Upper lobe of right lung (tissue), 1 donor: ENCODE measurements around the gene TMBIM6. TPM values are rescaled to one million over a fixed set of nuclear protein-coding genes. Genes with fewer than 3 reads are reported as not detected.
A peak's percentile ranks its signal among the peaks of the same experiment; 100 is the strongest.

Experiments used
- ATAC-seq: fragments of 200-7000 bp; cut with Tn5 transposase; one replicate; pipeline ENCODE4 v1.9.1; 2020; ENCODE audit warnings: mild to moderate bottlenecking, moderate library complexity
- DNase-seq: peaks from one replicate; pipeline ENCODE4 v3.0.0-alpha.2; 2020
- H3K27ac ChIP-seq: fragments of 200-600 bp; one replicate; pipeline ENCODE4 v1.8.0; 2022
- H3K27me3 ChIP-seq: fragments of 200-600 bp; one replicate; pipeline ENCODE4 v1.8.0; 2022; ENCODE audit warnings: mild to moderate bottlenecking
- H3K36me3 ChIP-seq: fragments of 200-600 bp; one replicate; pipeline ENCODE4 v1.8.0; 2022
- H3K4me1 ChIP-seq: fragments of 200-600 bp; one replicate; pipeline ENCODE4 v1.8.0; 2022
- H3K4me3 ChIP-seq: fragments of 200-600 bp; one replicate; pipeline ENCODE4 v1.8.0; 2022; ENCODE audit warnings: mild to moderate bottlenecking
- H3K9me3 ChIP-seq: fragments of 200-600 bp; one replicate; pipeline ENCODE4 v1.8.0; 2022
- intact Hi-C: fragments of 100-400 bp; cut with DNase I; formaldehyde crosslinking; loops from one replicate; pipeline ENCODE4 v1.11.0; 2022
- total RNA-seq: library from RNA; stranded (reverse); fragmentation: NEBNext Ultra II Directional; extraction: Animal tissue kit (Norgen Biotek cat#: 25700); gene quantifications from one replicate; pipeline ENCODE4 v1.2.1, GENCODE V29; 2021
- TF ChIP-seq, protein P1 (sequence below): fragments of 200-600 bp; IDR thresholded peaks from one replicate; pipeline ENCODE4 v1.8.0; 2022; ENCODE audit warnings: antibody characterized with exemption
- donor health status: DM: no; HTN: yes; CAD: no; lungs with severe emphysema.

Gene TMBIM6
- total RNA-seq, 1 donor from 2014 or later, result 654 TPM

- DNase-seq, result peak; percentile 71
- intact Hi-C loops, result no loop called here
- Histone ChIP-seq H3K27me3 (no peaks in the 10 kb centered on the region), H3K4me1 (peaks cover 54% of the 10 kb centered on the region), H3K27ac (peak overlapping the region; percentile 63), H3K4me3 (peak overlapping the region; percentile 9), H3K36me3 (no peaks in the 10 kb centered on the region), H3K9me3 (no peaks in the 10 kb centered on the region)
- peak; percentile 79 for ATAC-seq
- TF ChIP-seq, protein P1, sequence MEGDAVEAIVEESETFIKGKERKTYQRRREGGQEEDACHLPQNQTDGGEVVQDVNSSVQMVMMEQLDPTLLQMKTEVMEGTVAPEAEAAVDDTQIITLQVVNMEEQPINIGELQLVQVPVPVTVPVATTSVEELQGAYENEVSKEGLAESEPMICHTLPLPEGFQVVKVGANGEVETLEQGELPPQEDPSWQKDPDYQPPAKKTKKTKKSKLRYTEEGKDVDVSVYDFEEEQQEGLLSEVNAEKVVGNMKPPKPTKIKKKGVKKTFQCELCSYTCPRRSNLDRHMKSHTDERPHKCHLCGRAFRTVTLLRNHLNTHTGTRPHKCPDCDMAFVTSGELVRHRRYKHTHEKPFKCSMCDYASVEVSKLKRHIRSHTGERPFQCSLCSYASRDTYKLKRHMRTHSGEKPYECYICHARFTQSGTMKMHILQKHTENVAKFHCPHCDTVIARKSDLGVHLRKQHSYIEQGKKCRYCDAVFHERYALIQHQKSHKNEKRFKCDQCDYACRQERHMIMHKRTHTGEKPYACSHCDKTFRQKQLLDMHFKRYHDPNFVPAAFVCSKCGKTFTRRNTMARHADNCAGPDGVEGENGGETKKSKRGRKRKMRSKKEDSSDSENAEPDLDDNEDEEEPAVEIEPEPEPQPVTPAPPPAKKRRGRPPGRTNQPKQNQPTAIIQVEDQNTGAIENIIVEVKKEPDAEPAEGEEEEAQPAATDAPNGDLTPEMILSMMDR, result no peak
Observed at GRCh38 chr12:49698619-49699545, 42.5 kb upstream of the TMBIM6 start.

DNA sequence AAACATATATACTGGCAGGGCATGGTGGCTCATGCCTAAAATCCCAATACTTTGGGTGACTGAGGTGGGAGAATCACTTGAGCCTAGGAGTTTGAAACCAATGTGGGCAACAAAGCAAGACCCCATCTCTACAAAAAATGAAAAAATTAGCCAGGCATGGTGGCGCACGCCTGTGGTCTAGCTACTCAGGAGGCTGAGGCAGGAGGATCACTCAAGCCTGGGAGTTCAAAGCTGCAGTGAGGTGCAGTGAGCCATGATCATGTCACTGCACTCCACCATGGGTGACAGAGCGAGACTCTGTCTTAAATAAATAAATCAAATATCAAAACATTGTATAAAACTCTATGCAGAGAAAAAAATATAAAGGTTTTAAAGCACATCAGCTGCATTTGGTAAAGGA is 39.3 kb upstream of the TMBIM6 start:
- DNase-seq (no peak), ATAC-seq (no peak)
- no peaks in the 10 kb centered on the region for H3K9me3 ChIP-seq
- H3K36me3 ChIP-seq, result no peaks in the 10 kb centered on the region
- no peak overlapping the region for H3K4me3 ChIP-seq
- intact Hi-C loops, result no loop called here
- peaks cover 72% of the 10 kb centered on the region for H3K4me1 ChIP-seq
- peak overlapping the region; percentile 49 for H3K27ac ChIP-seq
- TF ChIP-seq, protein P1, result no peak
- no peaks in the 10 kb centered on the region for H3K27me3 ChIP-seq

- intact Hi-C loops, result no loop called here
- peaks cover 67% of the 10 kb centered on the region for H3K4me1 ChIP-seq
- no peaks in the 10 kb centered on the region for H3K36me3 ChIP-seq
- ATAC-seq, result no peak
- H3K4me3 ChIP-seq, result no peak overlapping the region
- H3K27ac ChIP-seq, result peak overlapping the region; percentile 49
- no peaks in the 10 kb centered on the region for H3K27me3 ChIP-seq
- H3K9me3 ChIP-seq, result no peaks in the 10 kb centered on the region
- no peak for DNase-seq
- TF ChIP-seq, protein P1, result no peak
Observed at GRCh38 chr12:49702676-49703215, 38.6 kb upstream of the TMBIM6 start.

DNA sequence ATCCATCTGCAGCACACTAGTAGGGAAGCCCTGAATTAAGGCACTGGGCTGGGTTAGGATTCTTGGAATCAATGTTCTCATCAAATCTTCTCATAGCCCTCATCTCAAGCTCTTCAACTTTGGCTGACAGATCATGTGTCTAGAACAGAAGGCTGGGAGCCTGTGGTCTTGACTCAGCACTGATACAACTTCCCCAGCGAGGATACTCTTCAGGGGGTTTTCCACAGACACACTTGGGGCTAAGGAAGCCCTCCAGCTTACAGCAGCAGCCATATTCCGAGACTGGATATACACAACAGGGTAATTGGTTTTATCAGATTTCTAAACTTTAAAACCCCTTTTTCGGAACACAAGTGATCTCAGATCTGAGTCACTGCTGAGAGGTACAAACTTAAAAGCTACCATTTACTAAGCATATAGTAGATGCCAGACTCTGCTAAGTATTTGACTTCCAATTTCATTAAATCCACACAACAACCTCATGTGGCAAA is 37.7 kb upstream of the TMBIM6 start:
- DNase-seq, result no peak
- Histone ChIP-seq H3K4me3 (no peak overlapping the region), H3K9me3 (no peaks in the 10 kb centered on the region), H3K4me1 (peaks cover 59% of the 10 kb centered on the region), H3K27me3 (no peaks in the 10 kb centered on the region), H3K27ac (peak overlapping the region; percentile 49), H3K36me3 (no peaks in the 10 kb centered on the region)
- intact Hi-C loops, result no loop called here
- no peak for ATAC-seq
- TF ChIP-seq, protein P1, result no peak

DNA sequence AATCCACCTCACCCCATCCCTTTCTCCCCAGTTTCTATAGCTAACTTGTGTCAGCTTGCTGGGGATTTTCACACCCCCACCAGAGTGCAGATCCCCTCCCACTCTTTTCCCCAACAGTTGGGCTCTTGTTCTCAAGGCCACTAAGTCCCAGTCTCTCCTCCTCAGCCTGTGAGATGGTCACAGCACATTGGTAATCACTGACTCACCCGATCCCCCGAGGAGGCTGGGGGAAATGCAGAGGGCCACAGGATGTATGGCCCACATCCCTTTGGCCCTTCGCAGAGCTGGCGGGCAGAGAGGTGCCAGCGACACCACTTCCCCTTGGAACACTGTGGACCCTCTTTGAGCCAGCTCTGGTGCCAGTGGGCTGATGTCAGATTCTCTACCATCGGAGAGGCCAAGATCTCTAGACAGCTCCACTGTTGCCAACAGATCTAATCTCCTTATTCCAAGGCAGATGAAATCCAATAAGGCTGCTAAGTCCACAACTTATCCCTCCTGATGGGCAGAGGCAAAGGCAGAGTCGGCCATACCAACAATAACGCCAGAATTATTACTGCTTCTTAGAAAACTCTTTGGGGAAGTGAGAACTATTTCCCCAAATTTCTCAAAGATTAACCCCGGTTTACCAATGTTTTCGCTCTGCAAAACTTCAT is 35.8 kb upstream of the TMBIM6 start:
- intact Hi-C loops, result loop anchor here (2.0 kb wide), 1 partner anchor 61 kb away; no protein-coding TSS in a partner anchor
- ATAC-seq (peak; percentile 9), DNase-seq (peak; percentile 68)
- TF ChIP-seq, protein P1, result no peak
- no peaks in the 10 kb centered on the region for H3K27me3 ChIP-seq
- peak overlapping the region; percentile 92 for H3K27ac ChIP-seq
- H3K4me3 ChIP-seq, result peak overlapping the region; percentile 88
- H3K4me1 ChIP-seq, result peaks cover 43% of the 10 kb centered on the region
- H3K36me3 ChIP-seq, result no peaks in the 10 kb centered on the region
- H3K9me3 ChIP-seq, result no peaks in the 10 kb centered on the region
